GDM1 (cell line): ENCODE measurements around the gene CASKIN1.

Experiments used
- DNase-seq: peaks from one replicate; lab custom pipeline; 2025; lab: John Stamatoyannopoulos, UW

CASKIN1 gene

GRCh38 chr16:2194852-2195321 is 1.5 kb downstream of the CASKIN1 start:
- DNase-seq, result peak; percentile 5

DNA sequence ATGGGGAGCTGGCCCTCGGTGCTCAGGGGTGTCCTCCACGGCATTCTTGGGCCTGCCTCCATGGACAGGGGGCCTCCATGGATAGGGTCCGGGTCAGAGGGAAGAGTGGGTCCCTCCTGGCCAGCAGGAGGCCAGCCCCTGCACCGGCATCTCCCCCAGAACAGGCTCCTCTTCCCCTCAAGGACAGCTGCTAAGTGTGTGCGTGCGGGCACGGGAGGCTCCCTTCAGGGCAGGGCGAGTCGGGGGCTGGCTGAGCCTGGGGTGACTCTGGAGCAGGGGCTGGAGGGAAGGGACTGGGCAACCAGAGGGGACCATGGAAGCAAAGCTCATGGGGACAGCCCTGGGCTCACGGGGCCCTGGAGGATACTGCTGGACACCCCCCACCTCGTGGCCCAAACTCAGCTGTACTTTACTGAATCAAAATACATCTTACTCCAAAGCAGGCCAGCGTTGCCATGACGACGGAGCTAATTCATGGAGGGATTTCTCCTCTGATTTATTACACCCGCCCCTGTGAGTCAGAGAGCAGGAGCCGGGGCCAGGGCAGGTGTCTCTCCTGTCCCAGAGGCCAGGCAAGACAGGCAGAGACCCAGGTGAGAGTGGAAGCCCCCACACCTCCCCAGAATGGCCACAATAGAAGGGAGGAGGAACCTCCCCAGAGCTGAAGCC is 2.1 kb downstream of the CASKIN1 start:
- no peak for DNase-seq

DNA sequence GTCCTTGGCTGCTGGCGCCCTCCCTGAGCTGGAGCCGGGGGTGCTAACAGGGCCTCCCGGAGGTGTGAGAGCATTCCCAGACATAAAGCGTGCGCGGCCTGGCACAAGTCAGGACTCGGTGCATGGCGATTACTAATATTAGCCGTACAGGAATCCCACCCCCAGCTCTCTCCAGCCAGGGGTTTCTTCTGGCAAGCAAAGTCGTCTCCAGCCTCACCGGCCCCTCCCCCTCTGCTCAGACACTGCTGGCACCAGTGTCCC is 5.0 kb downstream of the CASKIN1 start:
- DNase-seq, result no peak

GRCh38 chr16:2190659-2191445 is 5.6 kb downstream of the CASKIN1 start:
- no peak for DNase-seq

DNA sequence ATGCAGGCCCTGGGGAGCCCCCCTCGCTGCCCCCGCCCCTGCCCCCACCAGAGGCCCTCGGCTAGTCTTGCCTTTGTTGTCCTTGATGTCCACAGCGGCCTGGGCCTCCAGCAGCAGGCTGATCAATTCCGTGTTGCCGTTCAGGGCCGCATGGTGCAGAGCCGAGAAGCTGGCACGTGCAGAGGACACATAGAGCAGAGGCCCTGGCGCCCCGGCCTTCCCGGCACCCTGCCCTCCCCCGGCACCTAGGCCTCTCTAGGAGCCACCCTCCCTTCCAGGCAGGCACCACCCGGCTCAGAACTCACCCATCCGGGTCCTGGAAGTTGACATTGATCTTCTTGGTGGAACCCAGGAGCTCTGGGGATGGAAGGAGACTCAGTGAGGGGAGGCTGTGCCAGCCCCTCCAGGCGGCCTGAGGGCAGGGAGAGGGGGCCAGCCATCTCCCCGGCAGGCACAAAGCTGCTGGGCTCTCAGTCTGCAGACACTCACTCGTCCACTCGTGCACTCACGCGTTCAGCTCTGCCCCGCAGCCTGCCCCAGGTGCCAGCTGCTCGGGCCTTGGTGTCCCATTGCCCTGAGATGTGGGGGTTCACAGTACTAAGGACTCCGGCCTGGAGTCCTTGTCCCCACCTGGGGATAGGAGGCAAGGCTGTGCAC is 6.3 kb downstream of the CASKIN1 start:
- no peak for DNase-seq

DNA sequence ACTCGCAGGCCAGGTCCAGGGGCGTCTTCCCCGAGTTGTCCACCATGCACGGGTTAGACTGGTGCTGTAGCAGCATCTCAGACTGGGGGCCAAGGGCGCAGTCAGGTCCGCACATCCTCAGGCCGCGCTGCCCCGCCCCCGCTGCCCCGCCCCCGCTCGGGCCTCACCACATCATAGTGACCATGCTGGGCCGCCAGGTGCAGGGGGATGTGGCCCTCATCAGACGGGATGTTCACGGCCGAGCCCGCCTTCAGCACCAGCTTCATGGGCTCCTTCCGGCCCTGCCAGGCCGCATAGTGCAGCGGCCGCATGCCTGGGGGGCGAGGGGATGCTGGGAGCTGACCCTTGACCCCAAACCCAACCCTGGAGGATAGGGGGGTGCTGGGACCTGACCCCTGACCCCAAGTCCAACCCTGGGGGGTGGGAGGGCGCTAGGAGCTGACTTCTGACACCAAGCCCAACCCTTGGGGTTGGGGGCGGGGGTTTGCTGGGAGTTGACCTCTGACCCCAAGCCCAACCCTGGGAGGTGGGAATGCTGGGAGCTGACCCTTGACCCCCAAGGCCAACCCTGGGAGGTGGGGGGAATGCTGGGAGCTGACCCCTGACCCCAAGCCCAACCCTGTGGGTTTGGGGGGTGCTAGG is 7.0 kb downstream of the CASKIN1 start:
- no peak for DNase-seq

DNA sequence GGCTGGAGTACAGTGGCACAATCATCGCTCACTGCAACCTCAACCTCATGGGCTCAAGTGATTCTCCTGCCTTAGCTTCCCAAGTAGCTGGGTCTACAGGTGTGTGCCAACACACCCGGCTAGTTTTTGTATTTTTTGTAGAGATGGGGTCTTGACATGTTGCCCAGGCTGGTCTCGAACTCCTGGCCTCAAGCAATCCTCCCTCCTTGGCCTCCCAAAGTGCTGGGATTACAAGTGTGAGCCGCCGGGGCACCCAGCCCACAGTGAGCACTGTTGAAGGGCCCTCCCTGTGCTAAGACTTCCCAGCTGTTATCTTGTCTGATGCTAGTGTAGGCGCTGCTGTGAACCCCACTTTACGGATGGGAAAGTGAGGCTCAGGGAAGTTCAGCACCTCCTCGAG is 8.0 kb downstream of the CASKIN1 start:
- DNase-seq, result no peak

DNA sequence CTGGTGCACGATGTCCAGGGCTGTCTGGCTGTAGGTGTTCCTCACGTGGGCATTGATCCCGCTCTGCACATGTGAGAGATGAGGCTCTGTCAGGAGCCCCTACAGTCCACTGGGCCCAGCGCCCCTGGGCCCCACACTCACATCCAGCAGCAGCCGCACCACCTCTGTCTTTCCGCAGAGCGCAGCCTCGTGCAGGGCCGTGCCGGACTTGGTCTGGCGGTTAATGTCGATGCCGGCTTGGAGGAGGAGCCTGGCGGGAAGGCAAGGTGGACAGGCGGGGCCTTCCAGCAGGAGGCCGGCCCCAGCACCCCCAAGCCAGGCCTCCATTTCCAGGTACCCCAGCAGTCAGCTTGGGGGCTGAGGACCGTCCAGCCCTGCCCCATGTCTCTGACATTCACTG is 9.2 kb downstream of the CASKIN1 start:
- no peak for DNase-seq

- DNase-seq, result no peak
These were observed 9.9 kb downstream of the CASKIN1 start for GRCh38 chr16:2186505-2186904.

DNA sequence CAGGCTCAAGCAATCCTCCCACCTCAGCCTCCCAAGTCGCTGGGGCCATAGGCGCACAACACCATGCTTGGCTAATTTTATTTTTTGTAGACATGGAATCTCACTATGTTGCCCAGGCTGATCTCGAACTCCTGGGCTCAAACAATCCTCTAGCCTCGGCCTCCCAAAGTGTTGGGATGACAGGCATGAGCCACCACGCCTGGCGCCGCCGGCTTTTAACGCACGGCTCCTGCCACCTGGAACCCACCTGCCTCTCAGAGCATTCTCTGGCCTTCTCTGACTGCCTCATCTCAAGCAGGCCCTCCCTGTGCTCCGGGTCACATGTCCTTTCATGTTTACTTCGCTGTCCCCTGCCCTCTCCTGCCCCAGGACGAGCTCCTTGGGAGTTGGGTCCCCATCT is 10.3 kb downstream of the CASKIN1 start:
- no peak for DNase-seq

DNA sequence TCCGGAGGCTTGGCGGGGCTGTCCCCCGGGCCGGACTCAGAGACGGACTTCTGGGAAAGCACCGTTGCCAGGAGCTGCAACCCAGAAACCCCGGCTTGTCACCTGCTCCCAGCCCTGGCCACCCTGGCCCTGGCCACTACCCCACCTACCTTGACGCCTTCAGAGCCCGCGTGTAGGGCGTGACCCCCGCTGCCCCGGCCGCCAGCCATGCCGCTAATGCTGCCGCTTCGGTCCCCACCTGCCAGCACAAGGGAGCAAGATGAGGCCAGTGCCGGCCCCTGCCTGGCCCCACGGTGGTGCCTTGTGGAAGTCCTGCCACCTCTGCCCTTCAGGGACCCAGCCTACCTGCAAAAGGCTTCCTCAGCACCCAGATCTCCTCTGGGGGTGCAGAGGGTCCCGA is 11.4 kb downstream of the CASKIN1 start:
- DNase-seq, result no peak

GRCh38 chr16:2184346-2184745 is 12.1 kb downstream of the CASKIN1 start:
- no peak for DNase-seq

GRCh38 chr16:2183671-2184070 is 12.7 kb downstream of the CASKIN1 start:
- no peak for DNase-seq

DNA sequence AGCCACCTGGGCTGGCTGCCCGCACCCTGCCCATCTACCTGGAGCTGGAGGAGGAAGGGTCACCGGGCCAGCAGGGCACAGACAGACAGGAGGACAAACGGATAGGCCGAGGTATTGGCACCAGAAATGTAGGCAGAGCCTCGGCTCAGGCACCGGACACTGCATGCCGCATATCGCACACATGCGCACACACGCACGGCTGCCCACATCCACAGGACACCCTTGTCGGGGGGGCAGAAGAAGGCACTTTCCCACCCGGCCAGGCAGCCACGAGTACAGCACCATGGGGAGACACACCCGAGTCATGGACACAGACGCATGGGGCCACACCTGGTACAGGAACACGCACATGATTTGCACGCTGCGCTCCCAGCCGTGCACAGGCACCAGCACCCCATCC is 14.5 kb downstream of the CASKIN1 start:
- DNase-seq, result no peak

- DNase-seq, result no peak
These were observed 15.2 kb downstream of the CASKIN1 start for GRCh38 chr16:2180962-2181923.

DNA sequence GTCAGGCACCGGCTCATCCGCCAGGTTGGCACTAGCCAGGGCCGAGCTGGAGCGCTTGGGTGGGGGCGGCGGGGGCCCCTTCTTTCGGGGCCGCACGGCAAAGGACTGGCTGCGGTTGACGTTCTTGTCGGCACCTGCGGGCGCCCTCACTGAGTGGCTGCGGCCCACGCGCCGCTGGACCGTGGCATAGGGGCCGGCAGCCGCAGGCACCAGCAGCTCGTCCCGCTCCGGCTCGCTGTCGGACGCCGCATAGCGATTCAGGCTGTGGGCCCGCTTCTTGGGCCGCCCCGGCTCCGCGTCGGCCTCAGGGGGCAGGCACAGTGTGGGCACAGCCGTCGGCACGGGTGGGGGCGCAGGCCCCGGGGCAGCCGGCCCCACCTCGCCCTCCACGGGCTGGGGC is 15.9 kb downstream of the CASKIN1 start:
- DNase-seq, result no peak

DNA sequence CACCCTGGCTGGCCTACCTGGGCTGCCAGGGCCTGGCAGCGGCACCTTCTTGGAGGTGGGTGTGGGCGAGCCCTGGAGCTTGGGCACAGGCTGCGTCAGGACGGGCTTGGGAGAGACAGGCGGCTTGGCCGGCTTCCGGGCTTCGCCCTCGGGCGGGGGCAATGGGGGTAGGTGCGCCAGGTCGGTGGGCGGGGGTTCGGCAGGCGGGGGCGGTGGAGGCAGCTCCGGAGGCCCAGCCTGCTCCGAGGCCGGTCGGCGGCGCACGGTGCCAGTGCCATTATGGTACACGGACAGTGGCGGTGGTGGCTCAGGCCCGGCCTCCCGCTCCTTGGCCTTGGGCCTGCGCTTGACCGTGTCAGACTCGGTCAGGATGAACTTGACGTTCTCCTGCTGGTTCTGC is 16.8 kb downstream of the CASKIN1 start:
- DNase-seq, result no peak

- DNase-seq, result no peak
These were observed 17.3 kb downstream of the CASKIN1 start for GRCh38 chr16:2179107-2179501.

GRCh38 chr16:2178321-2179106 is 17.9 kb downstream of the CASKIN1 start:
- no peak for DNase-seq

DNA sequence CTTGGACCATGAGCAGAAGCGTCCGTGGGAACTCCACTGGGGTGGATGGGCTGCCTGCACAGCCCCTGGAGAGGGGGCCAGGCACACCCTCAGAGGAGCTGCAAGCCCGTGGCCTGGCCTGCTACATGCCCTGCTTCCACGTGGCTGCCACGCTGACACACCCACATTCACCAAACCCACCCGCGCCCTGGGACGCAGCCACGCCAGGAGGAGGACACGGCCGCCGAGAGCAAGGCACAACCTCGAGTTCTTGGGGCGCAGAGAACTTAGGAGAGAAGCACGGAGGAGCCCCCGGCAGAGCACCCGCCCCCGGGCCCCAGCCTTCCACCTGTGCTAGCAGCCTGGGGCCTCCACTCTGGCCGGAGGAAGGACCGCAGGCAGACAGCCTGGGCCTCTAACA is 18.8 kb downstream of the CASKIN1 start:
- no peak for DNase-seq

GRCh38 chr16:2177101-2177500 is 19.3 kb downstream of the CASKIN1 start:
- DNase-seq, result no peak
